ENCODE data around the gene QKI.

Gene QKI

DNA sequence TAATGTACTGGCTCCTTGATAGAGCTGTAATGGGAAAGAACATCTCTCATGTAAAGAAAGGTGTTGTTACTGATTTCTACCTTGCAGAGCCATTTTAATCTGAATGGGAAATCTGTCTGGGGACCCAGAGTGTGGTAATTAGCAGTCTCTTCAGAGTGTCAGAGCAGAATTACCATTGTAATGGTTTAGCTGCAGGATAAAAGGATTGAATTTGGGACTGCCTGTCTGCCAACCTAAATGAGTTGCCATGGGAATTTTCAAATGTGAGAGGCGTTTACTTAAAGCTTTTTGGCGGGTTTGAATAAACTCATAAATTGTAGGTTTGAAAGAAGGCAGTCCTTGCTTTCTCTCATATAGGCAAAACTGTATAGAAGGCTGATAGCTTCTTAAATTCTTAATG lies 128.8 kb downstream of the QKI start:
- Histone ChIP-seq H2AFZ (ENCODE audit: low read length) (no peak overlapping the region), H3K9ac (ENCODE audit: low read length) (no peak overlapping the region), H3K4me3 (ENCODE audit: low read length) (no peak overlapping the region), H3F3A (ENCODE audit: insufficient read depth, low read length) (no peaks in the 10 kb centered on the region), H3K36me3 (replicated peaks; ENCODE audit: insufficient read depth, low read length) (no peaks in the 10 kb centered on the region), H3K79me2 (ENCODE audit: low read length) (no peaks in the 10 kb centered on the region), H4K20me1 (ENCODE audit: insufficient read depth, low read length) (no peaks in the 10 kb centered on the region), H3K27me3 (replicated peaks; ENCODE audit: insufficient read depth, low read length) (no peaks in the 10 kb centered on the region), H3K9me2 (replicated peaks; ENCODE audit: insufficient read depth, low read length) (no peaks in the 10 kb centered on the region), H3K4me1 (ENCODE audit: low read length) (no peaks in the 10 kb centered on the region), H3K9me3 (replicated peaks; ENCODE audit: insufficient read depth, low read length) (no peaks in the 10 kb centered on the region), H3K4me2 (ENCODE audit: low read depth, low read length) (no peak overlapping the region), H3K27ac (ENCODE audit: low read length) (no peak overlapping the region)
- TF ChIP-seq EZH2phosphoT487 (IDR thresholded peaks at IDR 0.05; ENCODE audit: low read length) (no peak), EZH2 (optimal IDR thresholded peaks at IDR 0.05; ENCODE audit: low read depth, low read length) (no peak), CTCF (IDR thresholded peaks at IDR 0.05; ENCODE audit: low read length) (no peak)
- DNase-seq = no peak

DNA sequence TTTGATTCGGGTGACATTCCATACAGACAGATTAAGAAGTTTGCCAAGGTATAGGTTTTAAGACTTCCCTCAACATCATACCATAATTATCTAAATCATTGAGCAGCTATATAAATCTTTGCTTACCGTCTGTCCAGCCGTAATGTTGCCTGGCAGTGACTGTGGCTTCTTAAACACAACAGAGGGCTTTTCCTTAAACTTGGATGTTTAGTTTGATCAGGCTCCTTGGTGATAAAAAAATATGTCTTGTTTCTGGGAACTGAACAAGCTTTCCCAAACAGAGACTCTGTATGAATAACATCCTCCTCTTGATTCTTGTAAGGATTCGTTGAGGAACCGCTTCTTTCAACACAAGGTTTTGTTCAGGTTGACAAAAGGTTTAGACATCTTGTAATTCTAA lies 130.9 kb downstream of the QKI start:
- no peak overlapping the region for H3K27ac ChIP-seq (ENCODE audit: low read length)
- H3K4me2 ChIP-seq (ENCODE audit: low read depth, low read length) = no peak overlapping the region
- DNase-seq = no peak
- H2AFZ ChIP-seq (ENCODE audit: low read length) = no peak overlapping the region
- no peak overlapping the region for H3K9ac ChIP-seq (ENCODE audit: low read length)
- no peaks in the 10 kb centered on the region for H3K4me1 ChIP-seq (ENCODE audit: low read length)
- no peaks in the 10 kb centered on the region for H4K20me1 ChIP-seq (ENCODE audit: insufficient read depth, low read length)
- no peaks in the 10 kb centered on the region for H3F3A ChIP-seq (ENCODE audit: insufficient read depth, low read length)
- H3K36me3 ChIP-seq (replicated peaks; ENCODE audit: insufficient read depth, low read length) = no peaks in the 10 kb centered on the region
- no peaks in the 10 kb centered on the region for H3K9me3 ChIP-seq (replicated peaks; ENCODE audit: insufficient read depth, low read length)
- H3K27me3 ChIP-seq (replicated peaks; ENCODE audit: insufficient read depth, low read length) = no peaks in the 10 kb centered on the region
- H3K9me2 ChIP-seq (replicated peaks; ENCODE audit: insufficient read depth, low read length) = no peaks in the 10 kb centered on the region
- TF ChIP-seq EZH2 (optimal IDR thresholded peaks at IDR 0.05; ENCODE audit: low read depth, low read length) = no peak
- TF ChIP-seq CTCF (IDR thresholded peaks at IDR 0.05; ENCODE audit: low read length) = no peak
- no peak for TF ChIP-seq EZH2phosphoT487 (IDR thresholded peaks at IDR 0.05; ENCODE audit: low read length)
- 0 out of 2 replicates have a peak, but pooled peaks cover 3% of the 10 kb centered on the region for H3K79me2 ChIP-seq (ENCODE audit: low read length)
- no peak overlapping the region for H3K4me3 ChIP-seq (ENCODE audit: low read length)

GRCh38 chr6:163547287-163547686 lies 132.8 kb downstream of the QKI start:
- no peak for TF ChIP-seq CTCF (IDR thresholded peaks at IDR 0.05; ENCODE audit: low read length)
- no peak for TF ChIP-seq EZH2 (optimal IDR thresholded peaks at IDR 0.05; ENCODE audit: low read depth, low read length)
- TF ChIP-seq EZH2phosphoT487 (IDR thresholded peaks at IDR 0.05; ENCODE audit: low read length) = no peak
- Histone ChIP-seq H2AFZ (ENCODE audit: low read length) (no peak overlapping the region), H3K27ac (ENCODE audit: low read length) (no peak overlapping the region), H4K20me1 (ENCODE audit: insufficient read depth, low read length) (no peaks in the 10 kb centered on the region), H3F3A (ENCODE audit: insufficient read depth, low read length) (no peaks in the 10 kb centered on the region), H3K36me3 (replicated peaks; ENCODE audit: insufficient read depth, low read length) (no peaks in the 10 kb centered on the region), H3K27me3 (replicated peaks; ENCODE audit: insufficient read depth, low read length) (no peaks in the 10 kb centered on the region), H3K4me2 (ENCODE audit: low read depth, low read length) (no peak overlapping the region), H3K4me3 (ENCODE audit: low read length) (no peak overlapping the region), H3K79me2 (ENCODE audit: low read length) (0 out of 2 replicates have a peak, but pooled peaks cover 3% of the 10 kb centered on the region), H3K9me3 (replicated peaks; ENCODE audit: insufficient read depth, low read length) (no peaks in the 10 kb centered on the region), H3K4me1 (ENCODE audit: low read length) (no peaks in the 10 kb centered on the region), H3K9ac (ENCODE audit: low read length) (no peak overlapping the region), H3K9me2 (replicated peaks; ENCODE audit: insufficient read depth, low read length) (no peaks in the 10 kb centered on the region)
- no peak for DNase-seq

Data from MM.1S (cell line).